ENCODE measurements around the gene CFAP45. TPM values are rescaled to one million over a fixed set of nuclear protein-coding genes. Genes with fewer than 3 reads are reported as not detected.
A peak's percentile ranks its signal among the peaks of the same experiment; 100 is the strongest.

CFAP45 gene
- total and polyA plus RNA-seq, 9 of the 15 experiments (the other 6 are each of a cell fraction or from before 2014, with no cell fraction given): 0.65 to 2.4 (median 1.5) TPM

- TF ChIP-seq, protein P1, sequence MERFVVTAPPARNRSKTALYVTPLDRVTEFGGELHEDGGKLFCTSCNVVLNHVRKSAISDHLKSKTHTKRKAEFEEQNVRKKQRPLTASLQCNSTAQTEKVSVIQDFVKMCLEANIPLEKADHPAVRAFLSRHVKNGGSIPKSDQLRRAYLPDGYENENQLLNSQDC (CRISPR knock-in tag; IDR thresholded peaks at IDR 0.05): no peak
- TF ChIP-seq ZBTB12 (CRISPR knock-in tag; IDR thresholded peaks at IDR 0.05): no peak
- TF ChIP-seq KLF6 (CRISPR knock-in tag; IDR thresholded peaks at IDR 0.05; ENCODE audit: borderline replicate concordance): no peak
- TF ChIP-seq ZBTB1 (CRISPR knock-in tag; IDR thresholded peaks at IDR 0.05; ENCODE audit: borderline replicate concordance, low read depth): no peak
- no peak for TF ChIP-seq CREB1 (IDR thresholded peaks at IDR 0.05)
- TF ChIP-seq CREB1 (CRISPR knock-in tag; IDR thresholded peaks at IDR 0.05): no peak
- TF ChIP-seq PCBP1 (IDR thresholded peaks at IDR 0.05; ENCODE audit: low read depth, low read length, poor library complexity, severe bottlenecking): no peak
- TF ChIP-seq, protein P2, sequence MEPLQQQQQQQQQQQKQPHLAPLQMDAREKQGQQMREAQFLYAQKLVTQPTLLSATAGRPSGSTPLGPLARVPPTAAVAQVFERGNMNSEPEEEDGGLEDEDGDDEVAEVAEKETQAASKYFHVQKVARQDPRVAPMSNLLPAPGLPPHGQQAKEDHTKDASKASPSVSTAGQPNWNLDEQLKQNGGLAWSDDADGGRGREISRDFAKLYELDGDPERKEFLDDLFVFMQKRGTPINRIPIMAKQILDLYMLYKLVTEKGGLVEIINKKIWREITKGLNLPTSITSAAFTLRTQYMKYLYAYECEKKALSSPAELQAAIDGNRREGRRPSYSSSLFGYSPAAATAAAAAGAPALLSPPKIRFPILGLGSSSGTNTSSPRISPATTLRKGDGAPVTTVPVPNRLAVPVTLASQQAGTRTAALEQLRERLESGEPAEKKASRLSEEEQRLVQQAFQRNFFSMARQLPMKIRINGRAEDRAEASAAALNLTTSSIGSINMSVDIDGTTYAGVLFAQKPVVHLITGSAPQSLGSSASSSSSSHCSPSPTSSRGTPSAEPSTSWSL (CRISPR knock-in tag; IDR thresholded peaks at IDR 0.05; ENCODE audit: borderline replicate concordance): no peak
- no peak for TF ChIP-seq TEAD2 (tag; IDR thresholded peaks at IDR 0.05)
- no peak for TF ChIP-seq ESRRA (IDR thresholded peaks at IDR 0.05; ENCODE audit: borderline replicate concordance, low read depth)
- no peak for TF ChIP-seq ZNF143 (CRISPR knock-in tag; IDR thresholded peaks at IDR 0.05)
- TF ChIP-seq ZNF778 (CRISPR knock-in tag; IDR thresholded peaks at IDR 0.05): no peak
- no peak for TF ChIP-seq HIVEP1 (CRISPR knock-in tag; IDR thresholded peaks at IDR 0.05)
- TF ChIP-seq, protein P3, sequence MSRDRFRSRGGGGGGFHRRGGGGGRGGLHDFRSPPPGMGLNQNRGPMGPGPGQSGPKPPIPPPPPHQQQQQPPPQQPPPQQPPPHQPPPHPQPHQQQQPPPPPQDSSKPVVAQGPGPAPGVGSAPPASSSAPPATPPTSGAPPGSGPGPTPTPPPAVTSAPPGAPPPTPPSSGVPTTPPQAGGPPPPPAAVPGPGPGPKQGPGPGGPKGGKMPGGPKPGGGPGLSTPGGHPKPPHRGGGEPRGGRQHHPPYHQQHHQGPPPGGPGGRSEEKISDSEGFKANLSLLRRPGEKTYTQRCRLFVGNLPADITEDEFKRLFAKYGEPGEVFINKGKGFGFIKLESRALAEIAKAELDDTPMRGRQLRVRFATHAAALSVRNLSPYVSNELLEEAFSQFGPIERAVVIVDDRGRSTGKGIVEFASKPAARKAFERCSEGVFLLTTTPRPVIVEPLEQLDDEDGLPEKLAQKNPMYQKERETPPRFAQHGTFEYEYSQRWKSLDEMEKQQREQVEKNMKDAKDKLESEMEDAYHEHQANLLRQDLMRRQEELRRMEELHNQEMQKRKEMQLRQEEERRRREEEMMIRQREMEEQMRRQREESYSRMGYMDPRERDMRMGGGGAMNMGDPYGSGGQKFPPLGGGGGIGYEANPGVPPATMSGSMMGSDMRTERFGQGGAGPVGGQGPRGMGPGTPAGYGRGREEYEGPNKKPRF (IDR thresholded peaks at IDR 0.05; ENCODE audit: low read depth, low read length): no peak
- no peak for TF ChIP-seq ZNF445 (CRISPR knock-in tag; IDR thresholded peaks at IDR 0.05; ENCODE audit: low read depth)
- TF ChIP-seq E2F3 (CRISPR knock-in tag; IDR thresholded peaks at IDR 0.05): no peak
- TF ChIP-seq TFAP4 (CRISPR knock-in tag; IDR thresholded peaks at IDR 0.05; ENCODE audit: borderline replicate concordance): 0 out of 2 replicates have a peak, but pooled peaks have one; percentile 25
- TF ChIP-seq SIRT6 (IDR thresholded peaks at IDR 0.05; ENCODE audit: low read depth, low read length): no peak
Measured at GRCh38 chr1:159881622-159882526, 18.1 kb downstream of the CFAP45 start (continued).

All from K562 (cell line).